K562 (cell line): ENCODE measurements around the gene TUBB4B. TPM values are rescaled to one million over a fixed set of nuclear protein-coding genes. Genes with fewer than 3 reads are reported as not detected.
A peak's percentile ranks its signal among the peaks of the same experiment; 100 is the strongest.

ENCODE experiments used
- CAMTA2 ChIP-seq: fragments of 250-450 bp; sonication (Bioruptor Pico); conservative IDR thresholded peaks from 2 replicates; pipeline ENCODE4 v1.5.1; 2022
- CHCHD3 ChIP-seq: fragments of 250-450 bp; sonication (Bioruptor Pico); IDR thresholded peaks from 2 replicates; pipeline ENCODE4 v2.1.2; 2022; ENCODE audit warnings: mild to moderate bottlenecking
- DEAF1 ChIP-seq: fragments of 450-650 bp; formaldehyde crosslinking; IDR thresholded peaks from 2 replicates; pipeline ENCODE4 v1.4.0; 2020; ENCODE audit warnings: mild to moderate bottlenecking, moderate library complexity
- DMBX1 ChIP-seq: fragments of 250-450 bp; sonication (Bioruptor Pico); IDR thresholded peaks from 2 replicates; pipeline ENCODE4 v1.8.0; 2022; ENCODE audit warnings: inconsistent platforms, mild to moderate bottlenecking, moderate library complexity, borderline replicate concordance
- FOXM1 ChIP-seq, 2 experiments: fragments of 450-650 bp in 1 of 2; sonication (generic) in 1 of 2; formaldehyde crosslinking in 1 of 2; IDR thresholded peaks; 2 replicates each; pipeline versions ENCODE4 v1.6.1 to v1.9.0; 2017 to 2022; ENCODE audit warnings: low read depth in 2 of 2, mild to moderate bottlenecking in 2 of 2, missing genetic modification reagents in 1 of 2, moderate library complexity in 1 of 2
- GATAD2B ChIP-seq: fragments of 450-650 bp; IDR thresholded peaks from 2 replicates; pipeline ENCODE4 v1.6.1; 2017; ENCODE audit warnings: mild to moderate bottlenecking, borderline replicate concordance
- HNRNPUL1 ChIP-seq: fragments of 200-400 bp; formaldehyde crosslinking; IDR thresholded peaks from 2 replicates; pipeline ENCODE4 v1.6.1; 2017; ENCODE audit warnings: low read length
- IRF1 ChIP-seq: sonication (generic); formaldehyde crosslinking; IDR thresholded peaks from 2 replicates; pipeline ENCODE4 v1.8.0; 2022; ENCODE audit warnings: missing genetic modification reagents, mild to moderate bottlenecking, borderline replicate concordance
- JUND ChIP-seq, 2 experiments: IDR thresholded peaks; 2 replicates in 1 of 2; 3 replicates in 1 of 2; pipeline ENCODE4 v1.6.1; 2011; ENCODE audit warnings: borderline replicate concordance in 2 of 2, low read depth in 2 of 2, low read length in 2 of 2, improper control_type of control experiment in 1 of 2, missing biosample characterization in 1 of 2, missing genetic modification characterization in 1 of 2, missing genetic modification reagents in 1 of 2
- MTA1 ChIP-seq: fragments of 450-650 bp; IDR thresholded peaks from 2 replicates; pipeline ENCODE4 v1.6.1; 2017; ENCODE audit warnings: borderline replicate concordance
- NFIC ChIP-seq: fragments of 450-650 bp; IDR thresholded peaks from 2 replicates; pipeline ENCODE4 v1.6.1; 2017; ENCODE audit warnings: mild to moderate bottlenecking, inconsistent platforms
- NR1H2 ChIP-seq: sonication (generic); formaldehyde crosslinking; IDR thresholded peaks from 2 replicates; pipeline ENCODE4 v1.4.0; 2020; ENCODE audit warnings: mild to moderate bottlenecking, missing genetic modification reagents
- POLR3G ChIP-seq: IDR thresholded peaks from 2 replicates; pipeline ENCODE4 v1.6.1; 2011; ENCODE audit not compliant: insufficient read length, insufficient replicate concordance; ENCODE audit errors: extremely low read depth
- SMARCC2 ChIP-seq: fragments of 450-650 bp; IDR thresholded peaks from 2 replicates; pipeline ENCODE4 v1.6.1; 2017; ENCODE audit warnings: antibody characterized with exemption, moderate library complexity, mild to moderate bottlenecking, low read depth
- TAF7 ChIP-seq: fragments of 450-650 bp; IDR thresholded peaks from 2 replicates; pipeline ENCODE4 v1.6.1; 2016; ENCODE audit warnings: missing genetic modification characterization, missing compliant biosample characterization
- TOE1 ChIP-seq, 2 experiments: fragments of 450-650 bp in 1 of 2; sonication (generic) in 1 of 2; formaldehyde crosslinking in 1 of 2; IDR thresholded peaks; 2 replicates each; pipeline versions ENCODE4 v1.7.1 to v1.8.0; 2016 to 2022; ENCODE audit warnings: borderline replicate concordance in 2 of 2, mild to moderate bottlenecking in 2 of 2, antibody characterized with exemption in 1 of 2, inconsistent platforms in 1 of 2, low read depth in 1 of 2, missing genetic modification reagents in 1 of 2, moderate library complexity in 1 of 2
- TRIM24 ChIP-seq, 2 experiments: fragments of 450-650 bp; IDR thresholded peaks; 2 replicates each; pipeline ENCODE4 v1.6.1; 2016
- ZNF277 ChIP-seq: fragments of 250-450 bp; sonication (Bioruptor Pico); IDR thresholded peaks from 2 replicates; pipeline ENCODE4 v1.8.0; 2022; ENCODE audit warnings: inconsistent platforms, mild to moderate bottlenecking, moderate library complexity, borderline replicate concordance
- ZNF398 ChIP-seq: fragments of 250-450 bp; sonication (Bioruptor Pico); IDR thresholded peaks from 2 replicates; pipeline ENCODE4 v1.8.0; 2021; ENCODE audit warnings: moderate library complexity, mild to moderate bottlenecking, inconsistent platforms
- ZNF584 ChIP-seq: fragments of 200-800 bp; sonication (Bioruptor generic); IDR thresholded peaks from 2 replicates; pipeline ENCODE4 v1.6.1; 2016; ENCODE audit warnings: low read depth, mild to moderate bottlenecking, missing genetic modification characterization, missing compliant biosample characterization
- polyA plus RNA-seq, 8 experiments: library from polyadenylated mRNA; depleted of rRNA in 4 of 8; stranded (reverse) in 5 of 8; unstranded in 3 of 8; fragments of >200 nt; fragmentation: Nextera tagmentation in 2 of 8; fragmentation: Illumina TruSeq in 1 of 8; extraction: Ambion mirVana in 2 of 8; extraction: Trizol in 1 of 8; gene quantifications; 2 replicates each; pipeline versions ENCODE4 v1.2.1 to v1.2.3, GENCODE V29; 2011 to 2014; ENCODE audit warnings: inconsistent platforms in 1 of 8, missing spikeins in 1 of 8
- total RNA-seq, 7 experiments: library from RNA; depleted of rRNA in 6 of 7; stranded (reverse); fragments of >200 nt in 6 of 7; fragmentation: Illumina TruSeq in 2 of 7; extraction: Trizol in 2 of 7; gene quantifications; 2 replicates each; pipeline versions ENCODE4 v1.2.1 to v1.2.3, GENCODE V29; 2011 to 2021; ENCODE audit warnings: low replicate concordance in 1 of 7

Gene TUBB4B
- total and polyA plus RNA-seq, 9 of the 15 experiments (the other 6 are each of a cell fraction or from before 2014, with no cell fraction given), result 24.1 to 443 (median 268) TPM

- TF ChIP-seq TOE1 (IDR thresholded peaks at IDR 0.05; ENCODE audit: borderline replicate concordance) (no peak), TOE1 (CRISPR knock-in tag; IDR thresholded peaks at IDR 0.05; ENCODE audit: borderline replicate concordance, low read depth) (no peak), DEAF1 (CRISPR knock-in tag) (0 out of 2 replicates have a peak, but pooled peaks have one; percentile 21), HNRNPUL1 (no peak; the same call in 1 of the 2 replicates), CAMTA2 (no peak), SMARCC2 (no peak), FOXM1 (IDR thresholded peaks at IDR 0.05; ENCODE audit: low read depth) (no peak), FOXM1 (CRISPR knock-in tag; IDR thresholded peaks at IDR 0.05; ENCODE audit: low read depth) (no peak), CHCHD3 (no peak), TRIM24 (IDR thresholded peaks at IDR 0.05) (no peak), JUND (IDR thresholded peaks at IDR 0.05; ENCODE audit: borderline replicate concordance, low read depth, low read length) (no peak), JUND (tag; IDR thresholded peaks at IDR 0.05; ENCODE audit: borderline replicate concordance, low read depth, low read length) (no peak), ZNF398 (CRISPR knock-in tag) (no peak), GATAD2B (no peak), NFIC (no peak), TAF7 (tag) (no peak), ZNF277 (CRISPR knock-in tag) (no peak), NR1H2 (CRISPR knock-in tag) (no peak), DMBX1 (CRISPR knock-in tag) (no peak), POLR3G (no peak), MTA1 (no peak), IRF1 (CRISPR knock-in tag) (no peak), ZNF584 (CRISPR knock-in tag) (no peak)
Measured at GRCh38 chr9:137243626-137244485, 2.8 kb downstream of the TUBB4B start (continued).
